CD4-positive, CD25-positive, alpha-beta regulatory T cell (primary cell): ENCODE results near the gene SLC27A3. TPM values are rescaled to one million over a fixed set of nuclear protein-coding genes. Genes with fewer than 3 reads are reported as not detected.

Source experiments
- ATAC-seq, 2 donors: fragments of 150-1000 bp; cut with Tn5 transposase; one replicate each; pipeline ENCODE4 v1.10.0; 2021; ENCODE audit warnings: low read depth in 2 of 2, moderate number of reproducible peaks in 2 of 2, moderate library complexity in 1 of 2
- DNase-seq, 3 donors: peaks; one replicate each; pipeline versions ENCODE4 v3.0.0 to v3.0.0-alpha.2; 2012 to 2022; ENCODE audit warnings: mixed read lengths in 1 of 3
- H3K27ac ChIP-seq: one replicate; pipeline ENCODE4 v1.7.0; 2013; ENCODE audit warnings: mild to moderate bottlenecking, low read length; ENCODE audit not compliant: insufficient read depth, poor library complexity, severe bottlenecking
- H3K27me3 ChIP-seq: one replicate; pipeline ENCODE4 v1.7.0; 2013; ENCODE audit warnings: low read length; ENCODE audit not compliant: control insufficient read depth, insufficient read depth
- H3K36me3 ChIP-seq: one replicate; pipeline ENCODE4 v1.7.0; 2013; ENCODE audit warnings: mild to moderate bottlenecking, low read length, moderate library complexity; ENCODE audit not compliant: control insufficient read depth, insufficient read depth
- H3K4me1 ChIP-seq: 2 replicates; pipeline ENCODE4 v1.7.0; 2013; ENCODE audit warnings: mild to moderate bottlenecking, low read length; ENCODE audit not compliant: insufficient read depth, control insufficient read depth, poor library complexity, severe bottlenecking
- H3K4me3 ChIP-seq: one replicate; pipeline ENCODE4 v1.7.0; 2013; ENCODE audit warnings: low read depth, mild to moderate bottlenecking, low read length, moderate library complexity
- H3K9me3 ChIP-seq, 2 experiments: 1 replicate in 1 of 2; 2 replicates in 1 of 2; pipeline ENCODE4 v1.7.0; 2013; ENCODE audit warnings: low read length in 2 of 2, mild to moderate bottlenecking in 1 of 2, moderate library complexity in 1 of 2; ENCODE audit not compliant: control insufficient read depth in 2 of 2
- H3K27ac Mint-ChIP-seq, 3 donors: one replicate each; pipeline ENCODE4 v1.8.0; 2020 to 2022; ENCODE audit warnings: mild to moderate bottlenecking in 3 of 3, mixed read lengths in 3 of 3, moderate library complexity in 2 of 3
- H3K27me3 Mint-ChIP-seq: one replicate; pipeline ENCODE4 v1.8.0; 2022; ENCODE audit warnings: mild to moderate bottlenecking, mixed read lengths
- H3K36me3 Mint-ChIP-seq: one replicate; pipeline ENCODE4 v1.8.0; 2020; ENCODE audit warnings: mixed read lengths
- H3K4me1 Mint-ChIP-seq, 4 donors: one replicate each; pipeline ENCODE4 v1.8.0; 2020 to 2022; ENCODE audit warnings: mixed read lengths in 4 of 4, mild to moderate bottlenecking in 1 of 4
- H3K4me3 Mint-ChIP-seq, 4 donors: one replicate each; pipeline ENCODE4 v1.8.0; 2020 to 2022; ENCODE audit warnings: mild to moderate bottlenecking in 4 of 4, mixed read lengths in 4 of 4, moderate library complexity in 3 of 4
- H3K9me3 Mint-ChIP-seq, 7 donors: one replicate each; pipeline ENCODE4 v1.8.0; 2020 to 2022; ENCODE audit warnings: mixed read lengths in 7 of 7, mild to moderate bottlenecking in 3 of 7, moderate library complexity in 2 of 7
- polyA plus RNA-seq, 4 donors: library from polyadenylated mRNA; unstranded; fragments of 300-500 nt; fragmentation: Illumina TruSeq; gene quantifications; one replicate each; pipeline ENCODE4 v1.2.3, GENCODE V29; 2021
- total RNA-seq: library from RNA; stranded (reverse); gene quantifications from one replicate; pipeline ENCODE4 v1.2.3, GENCODE V29; 2022

SLC27A3 gene
- total and polyA plus RNA-seq, 5 donors from 2014 or later: 5.4 to 8.3 (median 6.2) TPM

DNA sequence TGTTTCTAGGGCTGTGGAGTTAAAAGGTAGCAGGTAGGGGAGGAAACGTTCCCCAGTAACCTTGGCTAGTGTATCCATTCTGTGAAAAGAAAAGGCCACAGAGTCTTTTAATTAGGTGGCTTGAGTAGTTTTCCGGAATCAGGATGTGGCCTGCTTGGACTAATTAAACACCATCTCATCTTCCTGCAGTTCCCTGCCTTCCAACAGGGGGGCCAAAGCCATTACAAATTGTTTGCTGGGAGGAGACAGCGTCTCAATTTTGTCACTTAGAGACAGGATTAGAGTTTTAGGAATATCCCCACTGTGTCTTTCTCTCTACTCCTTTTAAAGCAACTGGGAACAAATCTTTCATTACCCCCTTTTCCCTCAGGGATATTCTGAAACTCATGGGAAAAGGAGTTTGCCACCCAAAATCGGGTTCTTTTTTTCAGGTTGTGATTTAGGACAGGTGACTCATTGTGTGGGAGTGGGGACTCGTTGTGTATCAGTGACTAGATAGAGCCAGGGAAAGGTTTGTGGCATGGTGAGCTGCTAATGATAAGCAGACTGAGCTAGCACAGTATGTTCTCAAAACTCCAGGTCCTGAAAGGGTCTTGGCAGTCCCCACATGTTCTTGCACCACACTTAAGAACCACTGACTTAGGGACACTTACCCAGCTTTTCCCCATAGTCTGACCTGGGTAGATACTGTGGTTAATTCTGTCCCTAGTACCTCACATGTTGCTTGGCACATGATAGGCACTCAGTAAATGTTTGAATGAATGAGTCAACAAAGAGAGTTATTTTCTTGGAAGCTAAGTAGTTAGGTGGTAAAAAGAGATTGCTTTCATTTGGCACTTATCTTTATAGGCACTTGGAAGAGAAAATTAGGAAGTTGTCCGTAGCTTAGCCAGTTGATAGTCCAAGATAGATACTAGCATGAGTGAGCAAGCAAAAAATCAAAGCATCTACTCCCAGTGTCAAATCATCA, 24.9 kb upstream of the SLC27A3 start:
- Histone ChIP-seq H3K4me3 (no peak overlapping the region), H3K9me3 (no peaks in the 10 kb centered on the region), H3K36me3 (peaks cover 64% of the 10 kb centered on the region), H3K27ac (no peak overlapping the region), H3K27me3 (no peaks in the 10 kb centered on the region), H3K4me1 (no peaks in the 10 kb centered on the region)
- no peaks in the 10 kb centered on the region for H3K27me3 Mint-ChIP-seq
- no peaks in the 10 kb centered on the region for H3K9me3 Mint-ChIP-seq
- ATAC-seq: no peak
- no peak overlapping the region for H3K4me3 Mint-ChIP-seq
- no peak for DNase-seq
- peaks cover 50% of the 10 kb centered on the region for H3K36me3 Mint-ChIP-seq
- no peak overlapping the region for H3K27ac Mint-ChIP-seq
- peaks cover 0 to 8% (median 4%) of the 10 kb centered on the region in 4 donors for H3K4me1 Mint-ChIP-seq

DNA sequence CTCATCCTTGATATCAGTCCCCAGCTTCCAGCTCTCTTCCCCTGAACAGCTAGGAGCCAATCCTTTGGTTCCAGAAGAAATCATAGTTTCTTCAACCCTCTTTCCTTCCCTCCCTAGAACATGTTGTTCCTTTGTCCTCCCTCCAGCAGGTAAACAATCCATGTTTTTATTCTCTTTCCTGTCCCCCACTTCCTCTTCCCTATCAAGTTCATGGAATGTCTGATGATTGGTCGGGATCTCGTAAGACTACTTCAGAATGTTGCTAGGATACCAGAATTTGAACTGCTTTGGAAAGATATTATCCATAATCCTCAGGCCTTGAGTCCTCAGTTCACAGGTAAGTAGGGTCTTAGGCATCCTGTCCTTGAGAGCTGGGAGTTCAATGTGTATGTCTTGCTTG, 23.1 kb upstream of the SLC27A3 start:
- H3K4me1 ChIP-seq: no peaks in the 10 kb centered on the region
- peaks cover 52% of the 10 kb centered on the region for H3K36me3 Mint-ChIP-seq
- H3K36me3 ChIP-seq: peaks cover 63% of the 10 kb centered on the region
- no peak overlapping the region for H3K4me3 ChIP-seq
- no peaks in the 10 kb centered on the region for H3K27me3 Mint-ChIP-seq
- H3K27me3 ChIP-seq: no peaks in the 10 kb centered on the region
- peaks cover 0 to 8% (median 4%) of the 10 kb centered on the region in 4 donors for H3K4me1 Mint-ChIP-seq
- H3K9me3 Mint-ChIP-seq: no peaks in the 10 kb centered on the region
- no peaks in the 10 kb centered on the region for H3K9me3 ChIP-seq
- no peak overlapping the region for H3K4me3 Mint-ChIP-seq
- ATAC-seq (no peak), DNase-seq (no peak)
- H3K27ac Mint-ChIP-seq: peak overlapping the region in 1 of 3 donors; percentile 14
- no peak overlapping the region for H3K27ac ChIP-seq

DNA sequence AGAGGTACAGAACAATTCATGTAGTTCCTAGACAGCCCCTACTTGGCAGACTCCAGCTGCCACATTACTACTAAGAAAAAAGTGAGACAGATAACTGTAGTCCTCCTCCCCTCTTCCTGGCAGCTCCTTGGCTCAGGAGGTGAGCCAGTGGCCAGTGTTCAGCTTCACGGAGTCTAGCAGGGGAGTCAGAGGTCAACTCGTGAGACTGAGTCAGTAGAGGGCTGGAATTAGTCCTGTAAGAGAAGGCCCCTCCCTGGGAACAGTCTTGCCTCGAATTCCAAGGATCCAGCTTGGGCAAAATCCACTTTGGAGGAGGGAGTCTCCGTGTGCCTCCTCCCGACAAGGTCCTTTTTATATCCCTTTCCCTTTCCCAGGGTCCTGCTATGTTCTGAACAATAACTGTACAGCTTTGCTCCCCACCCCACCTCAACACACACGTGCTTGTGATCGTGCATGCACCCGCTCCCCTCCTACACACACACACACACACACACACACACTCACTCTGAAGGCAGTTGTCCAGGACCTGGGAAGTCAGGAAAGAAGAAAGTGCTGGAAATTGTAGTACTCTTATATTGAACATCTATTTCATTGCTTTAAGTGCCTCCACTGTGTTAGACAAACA, 22.5 kb upstream of the SLC27A3 start:
- Histone ChIP-seq H3K27me3 (no peaks in the 10 kb centered on the region), H3K4me3 (no peak overlapping the region), H3K9me3 (no peaks in the 10 kb centered on the region), H3K36me3 (peaks cover 62% of the 10 kb centered on the region), H3K27ac (no peak overlapping the region), H3K4me1 (no peaks in the 10 kb centered on the region)
- peak overlapping the region in 1 of 3 donors; percentile 6 for H3K27ac Mint-ChIP-seq
- ATAC-seq: no peak
- H3K9me3 Mint-ChIP-seq: no peaks in the 10 kb centered on the region
- peaks cover 54% of the 10 kb centered on the region for H3K36me3 Mint-ChIP-seq
- H3K4me1 Mint-ChIP-seq: peaks cover 0 to 8% (median 4%) of the 10 kb centered on the region in 4 donors
- H3K4me3 Mint-ChIP-seq: no peak overlapping the region
- H3K27me3 Mint-ChIP-seq: no peaks in the 10 kb centered on the region
- DNase-seq: no peak

DNA sequence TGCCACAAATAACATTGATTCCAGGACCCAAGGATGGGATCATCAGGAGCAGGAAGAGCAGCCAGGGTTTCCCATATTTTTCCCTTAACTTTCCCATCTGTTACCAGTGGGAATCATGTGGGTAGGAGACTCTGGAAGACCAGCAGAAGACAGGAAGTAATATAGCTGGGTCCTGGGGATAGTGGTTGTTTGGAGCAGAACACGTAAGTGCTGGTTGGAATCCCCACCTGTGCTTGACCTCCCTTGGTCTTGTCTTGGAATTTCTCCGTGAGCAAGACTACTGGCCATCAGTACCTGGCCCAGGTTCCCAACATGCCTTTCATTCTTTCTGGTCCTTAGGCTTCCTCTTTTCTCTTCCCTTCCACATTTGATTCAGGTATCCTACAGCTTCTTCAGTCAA, 20.9 kb upstream of the SLC27A3 start:
- Histone ChIP-seq H3K9me3 (no peaks in the 10 kb centered on the region), H3K27me3 (no peaks in the 10 kb centered on the region), H3K36me3 (peaks cover 58% of the 10 kb centered on the region), H3K4me3 (no peak overlapping the region), H3K27ac (no peak overlapping the region), H3K4me1 (no peaks in the 10 kb centered on the region)
- no peaks in the 10 kb centered on the region for H3K27me3 Mint-ChIP-seq
- no peak overlapping the region for H3K27ac Mint-ChIP-seq
- H3K9me3 Mint-ChIP-seq: no peaks in the 10 kb centered on the region
- DNase-seq (no peak), ATAC-seq (no peak)
- no peak overlapping the region for H3K4me3 Mint-ChIP-seq
- peaks cover 54% of the 10 kb centered on the region for H3K36me3 Mint-ChIP-seq
- peaks cover 0 to 4% (median 3%) of the 10 kb centered on the region in 4 donors for H3K4me1 Mint-ChIP-seq

DNA sequence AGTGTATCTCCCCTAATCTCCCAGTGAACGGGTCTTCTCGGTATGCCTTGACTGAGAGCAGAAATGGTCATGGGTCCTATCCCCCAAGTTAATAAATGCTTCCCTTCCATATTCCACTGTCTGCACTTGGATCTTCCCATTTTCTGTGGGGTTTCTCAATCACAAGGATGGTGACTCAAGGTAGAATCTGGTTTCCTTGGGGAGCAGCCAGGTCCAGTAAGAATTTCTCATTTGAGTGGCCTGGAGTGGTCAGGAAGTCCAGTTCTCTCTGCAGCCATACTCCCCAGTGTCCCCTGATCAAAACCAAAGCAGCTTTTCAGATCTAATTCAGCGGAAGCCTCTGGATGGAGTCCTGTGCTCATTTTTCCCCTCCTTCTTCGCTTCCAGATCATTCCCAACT, 14.8 kb upstream of the SLC27A3 start:
- Mint-ChIP-seq H3K4me3 (no peak overlapping the region), H3K9me3 (no peaks in the 10 kb centered on the region), H3K27me3 (no peaks in the 10 kb centered on the region), H3K4me1 (no peaks in the 10 kb centered on the region), H3K27ac (peak overlapping the region in 1 of 3 donors; percentile 32), H3K36me3 (peaks cover 51% of the 10 kb centered on the region)
- Histone ChIP-seq H3K9me3 (no peaks in the 10 kb centered on the region), H3K27ac (no peak overlapping the region), H3K27me3 (no peaks in the 10 kb centered on the region), H3K4me3 (no peak overlapping the region), H3K4me1 (no peaks in the 10 kb centered on the region), H3K36me3 (peaks cover 65% of the 10 kb centered on the region)
- DNase-seq (no peak), ATAC-seq (no peak)

DNA sequence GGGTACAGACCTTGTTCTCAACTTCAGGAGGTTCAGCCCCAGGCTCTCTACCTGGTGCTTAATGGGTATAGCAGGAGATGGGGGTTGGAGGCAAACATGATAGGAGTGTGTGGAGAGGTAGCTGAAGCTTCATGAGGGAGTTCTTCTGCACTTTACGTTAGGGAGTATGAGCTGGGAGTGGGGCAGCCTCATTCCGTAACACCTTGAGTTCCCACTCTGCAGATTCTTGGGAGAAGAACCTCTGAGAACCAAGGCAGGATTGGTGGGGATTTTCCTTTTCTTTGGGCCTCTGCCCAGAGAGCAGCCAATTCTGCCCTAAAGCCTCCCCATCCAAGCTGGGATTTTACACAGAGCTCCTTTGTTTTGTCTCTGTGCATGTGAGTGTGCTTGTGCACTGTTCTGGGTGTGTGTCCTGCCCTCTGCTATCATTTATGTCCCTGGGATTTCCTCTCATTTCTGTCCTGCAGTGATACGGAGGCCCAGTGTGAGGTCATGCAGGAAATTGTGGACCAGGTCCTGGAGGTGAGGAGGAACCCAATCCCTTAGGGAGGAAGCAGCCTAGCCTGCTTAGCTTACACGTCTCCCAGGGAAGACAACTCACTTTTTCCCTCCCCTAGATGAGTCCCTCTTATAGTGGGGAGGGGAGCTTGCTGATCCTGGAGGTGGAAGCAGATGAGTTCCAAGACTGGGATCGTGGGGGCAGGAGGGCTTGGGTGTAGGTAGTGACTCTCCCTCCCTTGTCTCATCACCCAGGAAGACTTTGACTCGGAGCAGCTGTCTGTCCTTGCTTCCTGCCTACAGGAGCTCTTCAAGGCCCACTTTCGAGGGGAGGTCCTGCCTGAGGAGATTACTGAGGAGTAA, 11.6 kb upstream of the SLC27A3 start:
- H3K27ac ChIP-seq: no peak overlapping the region
- H3K4me1 ChIP-seq: no peaks in the 10 kb centered on the region
- Mint-ChIP-seq H3K36me3 (peaks cover 53% of the 10 kb centered on the region), H3K27ac (peak overlapping the region in 1 of 3 donors; percentile 59), H3K4me1 (no peaks in the 10 kb centered on the region), H3K9me3 (no peaks in the 10 kb centered on the region), H3K4me3 (no peak overlapping the region), H3K27me3 (no peaks in the 10 kb centered on the region)
- ATAC-seq (no peak), DNase-seq (no peak)
- no peaks in the 10 kb centered on the region for H3K27me3 ChIP-seq
- H3K9me3 ChIP-seq: no peaks in the 10 kb centered on the region
- H3K4me3 ChIP-seq: no peak overlapping the region
- H3K36me3 ChIP-seq: peaks cover 56% of the 10 kb centered on the region

DNA sequence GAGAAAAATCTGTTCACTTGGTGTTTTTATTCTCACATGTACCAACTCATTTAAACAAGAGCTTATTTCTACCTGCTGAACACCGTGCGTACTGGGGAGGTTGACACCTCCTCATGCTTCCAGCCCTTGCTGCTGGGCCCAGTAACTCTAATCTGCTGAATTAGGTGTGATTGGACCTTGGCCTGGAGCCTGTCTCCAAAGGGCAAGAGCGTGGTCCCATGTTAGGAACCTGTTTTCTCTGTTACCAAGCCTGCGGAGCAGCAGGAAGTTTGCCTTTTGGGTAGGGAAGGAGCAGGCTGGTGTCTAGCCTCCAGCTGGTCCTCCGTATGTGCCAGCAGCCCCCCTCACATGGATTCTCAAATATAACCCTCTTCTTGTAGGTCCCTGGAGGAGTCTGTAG, 10.9 kb upstream of the SLC27A3 start:
- Mint-ChIP-seq H3K4me1 (no peaks in the 10 kb centered on the region), H3K4me3 (no peak overlapping the region), H3K27me3 (no peaks in the 10 kb centered on the region), H3K9me3 (no peaks in the 10 kb centered on the region), H3K27ac (no peak overlapping the region), H3K36me3 (peaks cover 59% of the 10 kb centered on the region)
- Histone ChIP-seq H3K4me1 (no peaks in the 10 kb centered on the region), H3K4me3 (no peak overlapping the region), H3K27me3 (no peaks in the 10 kb centered on the region), H3K9me3 (no peaks in the 10 kb centered on the region), H3K36me3 (peaks cover 62% of the 10 kb centered on the region), H3K27ac (no peak overlapping the region)
- ATAC-seq (no peak), DNase-seq (no peak)
